PC-9 (cell line): ENCODE data around the gene PCK2. TPM values are rescaled to one million over a fixed set of nuclear protein-coding genes. Genes with fewer than 3 reads are reported as not detected.

Experiments used
- BruUV-seq: library from RNA; stranded (reverse); fragments of 400-500 nt; replicated peaks from 2 replicates; lab custom pipeline; 2021; lab: Mats Ljungman, UMichigan
- CTCF ChIA-PET: fragments of 300-600 bp; sonication (Branson Sonifier 250); formaldehyde crosslinking; loops from one replicate; lab custom pipeline; 2022; ENCODE audit warnings: antibody characterized with exemption; lab: Charles Lee
- POLR2A ChIA-PET: fragments of 300-600 bp; sonication (Branson Sonifier 250); formaldehyde crosslinking; loops from one replicate; lab custom pipeline; 2022; ENCODE audit warnings: antibody characterized with exemption; ENCODE audit not compliant: unreplicated experiment; lab: Charles Lee
- DNase-seq, 2 experiments: peaks; one replicate each; pipeline versions ENCODE4 v3.0.0 to v3.0.0-alpha.2; 2015 to 2022; ENCODE audit warnings: mixed read lengths in 1 of 2
- H2AFZ ChIP-seq: fragments of 200-600 bp; sonication (generic); 2 replicates; pipeline ENCODE4 v1.8.1; 2017; ENCODE audit warnings: antibody characterized with exemption
- H3F3A ChIP-seq: fragments of 200-600 bp; sonication (generic); 2 replicates; pipeline ENCODE4 v1.8.1; 2017; ENCODE audit warnings: antibody characterized with exemption, mild to moderate bottlenecking, low read depth; ENCODE audit not compliant: insufficient read depth
- H3K27ac ChIP-seq: fragments of 200-600 bp; sonication (generic); 2 replicates; pipeline ENCODE4 v1.6.1; 2016; ENCODE audit warnings: mixed run types
- H3K27me3 ChIP-seq: fragments of 200-600 bp; sonication (generic); 2 replicates; pipeline ENCODE4 v1.6.1; 2016; ENCODE audit warnings: low read depth, mixed run types; ENCODE audit not compliant: insufficient read depth
- H3K36me3 ChIP-seq: fragments of 200-600 bp; sonication (generic); 2 replicates; pipeline ENCODE4 v1.6.1; 2016; ENCODE audit warnings: low read depth, mixed run types
- H3K4me1 ChIP-seq: fragments of 200-600 bp; sonication (generic); replicated peaks from 2 replicates; pipeline ENCODE4 v1.6.1; 2016; ENCODE audit warnings: mixed run types; ENCODE audit not compliant: insufficient read depth
- H3K4me2 ChIP-seq: fragments of 200-600 bp; sonication (generic); 2 replicates; pipeline ENCODE4 v1.6.1; 2017; ENCODE audit warnings: mixed run types
- H3K4me3 ChIP-seq: fragments of 200-600 bp; sonication (generic); 2 replicates; pipeline ENCODE4 v1.6.1; 2016; ENCODE audit warnings: mixed run types
- H3K79me2 ChIP-seq: fragments of 200-600 bp; sonication (generic); 2 replicates; pipeline ENCODE4 v1.6.1; 2017; ENCODE audit warnings: low read depth, mixed run types
- H3K9me2 ChIP-seq: fragments of 200-600 bp; sonication (generic); 2 replicates; pipeline ENCODE4 v1.8.1; 2017; ENCODE audit warnings: mild to moderate bottlenecking; ENCODE audit not compliant: insufficient read depth
- H3K9me3 ChIP-seq: fragments of 200-600 bp; sonication (generic); 2 replicates; pipeline ENCODE4 v1.8.1; 2016; ENCODE audit warnings: low read depth; ENCODE audit not compliant: insufficient read depth
- H4K20me1 ChIP-seq: fragments of 200-600 bp; sonication (generic); 2 replicates; pipeline ENCODE4 v1.8.1; 2017; ENCODE audit not compliant: insufficient read depth
- EZH2 ChIP-seq: fragments of 200-600 bp; sonication (generic); IDR thresholded peaks from 2 replicates; pipeline ENCODE4 v1.8.0; 2017; ENCODE audit warnings: antibody characterized with exemption, low read depth
- intact Hi-C: fragments of 100-400 bp; cut with micrococcal nuclease; formaldehyde crosslinking; loops from one replicate; pipeline ENCODE4 v1.10.0; 2022; ENCODE audit not compliant: unreplicated experiment
- total RNA-seq: library from RNA; stranded (reverse); gene quantifications from 2 replicates; pipeline ENCODE4 v1.2.3, GENCODE V29; 2021
- TF ChIP-seq, protein P1 (sequence below): fragments of 200-600 bp; sonication (generic); conservative IDR thresholded peaks from 2 replicates; pipeline ENCODE4 v1.6.1; 2017; ENCODE audit warnings: mixed run types, antibody characterized with exemption, mild to moderate bottlenecking, moderate library complexity

PCK2 gene
- total RNA-seq, 1 experiment from 2014 or later: 77.4 TPM

- ChIA-PET CTCF (interaction anchor here (0.7 kb wide), 1 partner anchor 9 kb away, joined by 3 read pairs; no protein-coding TSS in a partner anchor), POLR2A (no interaction called here)
- Histone ChIP-seq H3K9me3 (no peaks in the 10 kb centered on the region), H3K4me3 (no peak overlapping the region), H3K79me2 (no peaks in the 10 kb centered on the region), H3K27me3 (peaks cover 13% of the 10 kb centered on the region), H3K9me2 (no peaks in the 10 kb centered on the region), H2AFZ (no peak overlapping the region), H3K4me1 (no peaks in the 10 kb centered on the region), H3K4me2 (no peak overlapping the region), H3K36me3 (no peaks in the 10 kb centered on the region), H3K27ac (no peak overlapping the region), H4K20me1 (no peaks in the 10 kb centered on the region), H3F3A (no peaks in the 10 kb centered on the region)
- DNase-seq: no peak
- TF ChIP-seq EZH2: no peak
- TF ChIP-seq, protein P1, sequence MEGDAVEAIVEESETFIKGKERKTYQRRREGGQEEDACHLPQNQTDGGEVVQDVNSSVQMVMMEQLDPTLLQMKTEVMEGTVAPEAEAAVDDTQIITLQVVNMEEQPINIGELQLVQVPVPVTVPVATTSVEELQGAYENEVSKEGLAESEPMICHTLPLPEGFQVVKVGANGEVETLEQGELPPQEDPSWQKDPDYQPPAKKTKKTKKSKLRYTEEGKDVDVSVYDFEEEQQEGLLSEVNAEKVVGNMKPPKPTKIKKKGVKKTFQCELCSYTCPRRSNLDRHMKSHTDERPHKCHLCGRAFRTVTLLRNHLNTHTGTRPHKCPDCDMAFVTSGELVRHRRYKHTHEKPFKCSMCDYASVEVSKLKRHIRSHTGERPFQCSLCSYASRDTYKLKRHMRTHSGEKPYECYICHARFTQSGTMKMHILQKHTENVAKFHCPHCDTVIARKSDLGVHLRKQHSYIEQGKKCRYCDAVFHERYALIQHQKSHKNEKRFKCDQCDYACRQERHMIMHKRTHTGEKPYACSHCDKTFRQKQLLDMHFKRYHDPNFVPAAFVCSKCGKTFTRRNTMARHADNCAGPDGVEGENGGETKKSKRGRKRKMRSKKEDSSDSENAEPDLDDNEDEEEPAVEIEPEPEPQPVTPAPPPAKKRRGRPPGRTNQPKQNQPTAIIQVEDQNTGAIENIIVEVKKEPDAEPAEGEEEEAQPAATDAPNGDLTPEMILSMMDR: no peak
- intact Hi-C loops: no loop called here
- BruUV-seq: no TSS peak
These were observed 27.5 kb upstream of the PCK2 start for GRCh38 chr14:24066496-24067132.

- TF ChIP-seq, protein P1: no peak
- no peak for TF ChIP-seq EZH2
- Histone ChIP-seq H2AFZ (no peak overlapping the region), H3K4me3 (no peak overlapping the region), H3K4me2 (no peak overlapping the region), H3K27ac (no peak overlapping the region), H3K9me3 (no peaks in the 10 kb centered on the region), H3K27me3 (peaks cover 13% of the 10 kb centered on the region), H3K36me3 (no peaks in the 10 kb centered on the region), H3K79me2 (no peaks in the 10 kb centered on the region), H3K4me1 (no peaks in the 10 kb centered on the region), H3K9me2 (no peaks in the 10 kb centered on the region), H4K20me1 (no peaks in the 10 kb centered on the region), H3F3A (no peaks in the 10 kb centered on the region)
- BruUV-seq: no TSS peak
- POLR2A ChIA-PET: no interaction called here
- CTCF ChIA-PET: interaction anchor here (0.7 kb wide), 1 partner anchor 10 kb away, joined by 3 read pairs; no protein-coding TSS in a partner anchor
- intact Hi-C loops: no loop called here
- no peak for DNase-seq
These were observed 26.7 kb upstream of the PCK2 start for GRCh38 chr14:24067133-24068082.

- Histone ChIP-seq H4K20me1 (no peaks in the 10 kb centered on the region), H3K4me1 (no peaks in the 10 kb centered on the region), H3K79me2 (no peaks in the 10 kb centered on the region), H3K27me3 (peaks cover 13% of the 10 kb centered on the region), H3K9me2 (no peaks in the 10 kb centered on the region), H3K4me3 (no peak overlapping the region), H3K4me2 (no peak overlapping the region), H3K27ac (no peak overlapping the region), H3F3A (no peaks in the 10 kb centered on the region), H3K9me3 (no peaks in the 10 kb centered on the region), H2AFZ (no peak overlapping the region), H3K36me3 (no peaks in the 10 kb centered on the region)
- no TSS peak for BruUV-seq
- DNase-seq: no peak
- ChIA-PET CTCF (interaction anchor here (0.7 kb wide), 1 partner anchor 11 kb away, joined by 11 read pairs; no protein-coding TSS in a partner anchor), POLR2A (interaction anchor here (0.6 to 0.7 kb wide), 2 partner anchors 540 to 864 kb away, joined by 4 to 6 read pairs; no protein-coding TSS in a partner anchor)
- no peak for TF ChIP-seq EZH2
- TF ChIP-seq, protein P1: no peak
- intact Hi-C loops: no loop called here
These were observed 25.2 kb upstream of the PCK2 start for GRCh38 chr14:24068711-24069410.
